HepG2 (cell line): ENCODE data around the gene ARTN. TPM values are rescaled to one million over a fixed set of nuclear protein-coding genes. Genes with fewer than 3 reads are reported as not detected.
A peak's percentile ranks its signal among the peaks of the same experiment; 100 is the strongest.

Experiments used
- BRD4 ChIP-seq: sonication (generic); formaldehyde crosslinking; IDR thresholded peaks from 2 replicates; pipeline ENCODE4 v1.4.0; 2020; ENCODE audit warnings: missing genetic modification reagents
- CBX2 ChIP-seq, 2 experiments: fragments of 200-600 bp in 1 of 2; sonication (generic); formaldehyde crosslinking in 1 of 2; IDR thresholded peaks; 2 replicates each; pipeline versions ENCODE4 v1.7.0 to v1.8.1; 2018 to 2022; ENCODE audit warnings: low read depth in 2 of 2, low read length in 1 of 2, mild to moderate bottlenecking in 1 of 2, missing genetic modification reagents in 1 of 2
- JUND ChIP-seq: sonication (generic); formaldehyde crosslinking; IDR thresholded peaks from 2 replicates; pipeline ENCODE4 v1.8.0; 2022; ENCODE audit warnings: mild to moderate bottlenecking, missing genetic modification reagents
- NKX3-1 ChIP-seq: sonication (generic); formaldehyde crosslinking; IDR thresholded peaks from 2 replicates; pipeline ENCODE4 v1.5.0; 2020; ENCODE audit warnings: missing genetic modification reagents
- PRMT3 ChIP-seq: sonication (generic); formaldehyde crosslinking; IDR thresholded peaks from 2 replicates; pipeline ENCODE4 v1.8.1; 2022; ENCODE audit warnings: low read depth, mild to moderate bottlenecking, moderate library complexity, missing genetic modification reagents, borderline replicate concordance
- RAD21 ChIP-seq: fragments of 450-650 bp; formaldehyde crosslinking; IDR thresholded peaks from 2 replicates; pipeline ENCODE4 v1.5.0; 2020; ENCODE audit warnings: mild to moderate bottlenecking
- RARA ChIP-seq: IDR thresholded peaks from 2 replicates; pipeline ENCODE4 v1.6.1; 2016; ENCODE audit warnings: missing genetic modification reagents, missing compliant biosample characterization
- THAP11 ChIP-seq: IDR thresholded peaks from 2 replicates; pipeline ENCODE4 v1.6.1; 2016; ENCODE audit warnings: missing biosample characterization, missing genetic modification reagents
- TSC22D2 ChIP-seq: sonication (generic); formaldehyde crosslinking; IDR thresholded peaks from 2 replicates; pipeline ENCODE4 v1.5.1; 2020; ENCODE audit warnings: missing genetic modification reagents, mild to moderate bottlenecking, borderline replicate concordance
- ZNF460 ChIP-seq: sonication (generic); formaldehyde crosslinking; IDR thresholded peaks from 2 replicates; pipeline ENCODE4 v1.5.1; 2020; ENCODE audit warnings: missing genetic modification reagents, mild to moderate bottlenecking, borderline replicate concordance
- ZNF496 ChIP-seq: sonication (generic); formaldehyde crosslinking; IDR thresholded peaks from 2 replicates; pipeline ENCODE4 v1.8.1; 2023; ENCODE audit warnings: mild to moderate bottlenecking, moderate library complexity, missing genetic modification reagents; ENCODE audit not compliant: insufficient replicate concordance
- ZNF558 ChIP-seq: sonication (generic); formaldehyde crosslinking; IDR thresholded peaks from 2 replicates; pipeline ENCODE4 v1.9.0; 2022; ENCODE audit warnings: mild to moderate bottlenecking, missing genetic modification reagents, borderline replicate concordance
- polyA plus RNA-seq, 8 experiments: library from polyadenylated mRNA; depleted of rRNA in 3 of 8; stranded (reverse) in 7 of 8; unstranded in 1 of 8; fragments of >200 nt; fragmentation: Illumina TruSeq in 4 of 8; extraction: Trizol in 4 of 8; gene quantifications; 2 replicates each; pipeline versions ENCODE4 v1.2.1 to v1.2.3, GENCODE V29; 2011 to 2016; ENCODE audit warnings: low read depth in 4 of 8, missing spikeins in 1 of 8, mixed read lengths in 1 of 8; ENCODE audit not compliant: insufficient read depth in 1 of 8
- total RNA-seq, 5 experiments: library from RNA; depleted of rRNA; stranded (reverse); fragments of >200 nt; fragmentation: Illumina TruSeq; extraction: Trizol; gene quantifications; 2 replicates each; pipeline ENCODE4 v1.2.3, GENCODE V29; 2016; ENCODE audit warnings: low read depth in 1 of 5
- TF ChIP-seq, protein P1 (sequence below): sonication (generic); formaldehyde crosslinking; IDR thresholded peaks from 2 replicates; pipeline ENCODE4 v1.4.0; 2020; ENCODE audit warnings: missing genetic modification reagents
- TF ChIP-seq, protein P2 (sequence below): IDR thresholded peaks from 2 replicates; pipeline ENCODE4 v1.6.1; 2018; ENCODE audit warnings: missing genetic modification reagents
- TF ChIP-seq, protein P3 (sequence below): sonication (generic); formaldehyde crosslinking; IDR thresholded peaks from 2 replicates; pipeline ENCODE4 v1.5.0; 2020; ENCODE audit warnings: mild to moderate bottlenecking, missing genetic modification reagents, borderline replicate concordance
- TF ChIP-seq, protein P4 (sequence below): IDR thresholded peaks from 2 replicates; pipeline ENCODE4 v1.6.1; 2016; ENCODE audit warnings: low read depth, borderline replicate concordance

ARTN gene
- total and polyA plus RNA-seq, 2 of the 13 experiments (the other 11 are each of a cell fraction or from before 2014, with no cell fraction given) = 0.11 to 0.62 TPM

DNA sequence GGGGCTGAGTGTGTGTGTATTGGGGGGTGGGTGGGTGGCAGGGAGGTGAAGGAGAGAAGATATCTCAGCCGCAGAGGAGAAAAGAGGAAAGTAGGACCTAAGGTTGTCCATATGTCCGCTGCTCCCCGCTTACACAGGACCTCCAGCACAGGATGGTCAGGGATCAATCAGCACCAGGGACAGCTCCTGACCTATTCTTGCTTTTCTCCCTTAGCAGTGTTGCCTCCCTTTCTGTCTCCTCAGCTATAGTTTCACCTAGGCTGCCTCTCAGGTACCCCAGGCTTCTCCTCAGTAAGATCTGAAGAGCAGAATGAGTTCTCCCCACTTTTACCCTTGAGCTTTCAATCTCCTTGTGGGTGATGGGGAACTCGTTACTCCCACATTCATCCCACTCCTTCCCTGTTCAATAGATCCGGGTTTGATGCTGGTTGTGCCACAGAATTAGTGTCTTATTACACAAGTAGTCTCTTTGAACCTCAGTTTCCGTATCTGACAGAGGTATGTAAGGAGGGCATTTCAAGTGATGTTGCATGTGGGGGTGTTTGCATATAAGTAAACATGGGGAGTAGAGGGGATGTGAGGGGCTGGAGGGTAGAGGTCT is 34.8 kb downstream of the ARTN start (continued):
- TF ChIP-seq THAP11 = peak; percentile 72
- TF ChIP-seq NKX3-1 (CRISPR knock-in tag) = 0 out of 2 replicates have a peak, but pooled peaks have one; percentile 41
- TF ChIP-seq RAD21 = no peak
- no peak for TF ChIP-seq BRD4 (CRISPR knock-in tag)
- TF ChIP-seq JUND (CRISPR knock-in tag) = no peak
- no peak for TF ChIP-seq ZNF460
- TF ChIP-seq PRMT3 (CRISPR knock-in tag) = no peak
- no peak for TF ChIP-seq ZNF558
- TF ChIP-seq TSC22D2 (CRISPR knock-in tag) = 0 out of 2 replicates have a peak, but pooled peaks have one; percentile 51
- TF ChIP-seq, protein P1, sequence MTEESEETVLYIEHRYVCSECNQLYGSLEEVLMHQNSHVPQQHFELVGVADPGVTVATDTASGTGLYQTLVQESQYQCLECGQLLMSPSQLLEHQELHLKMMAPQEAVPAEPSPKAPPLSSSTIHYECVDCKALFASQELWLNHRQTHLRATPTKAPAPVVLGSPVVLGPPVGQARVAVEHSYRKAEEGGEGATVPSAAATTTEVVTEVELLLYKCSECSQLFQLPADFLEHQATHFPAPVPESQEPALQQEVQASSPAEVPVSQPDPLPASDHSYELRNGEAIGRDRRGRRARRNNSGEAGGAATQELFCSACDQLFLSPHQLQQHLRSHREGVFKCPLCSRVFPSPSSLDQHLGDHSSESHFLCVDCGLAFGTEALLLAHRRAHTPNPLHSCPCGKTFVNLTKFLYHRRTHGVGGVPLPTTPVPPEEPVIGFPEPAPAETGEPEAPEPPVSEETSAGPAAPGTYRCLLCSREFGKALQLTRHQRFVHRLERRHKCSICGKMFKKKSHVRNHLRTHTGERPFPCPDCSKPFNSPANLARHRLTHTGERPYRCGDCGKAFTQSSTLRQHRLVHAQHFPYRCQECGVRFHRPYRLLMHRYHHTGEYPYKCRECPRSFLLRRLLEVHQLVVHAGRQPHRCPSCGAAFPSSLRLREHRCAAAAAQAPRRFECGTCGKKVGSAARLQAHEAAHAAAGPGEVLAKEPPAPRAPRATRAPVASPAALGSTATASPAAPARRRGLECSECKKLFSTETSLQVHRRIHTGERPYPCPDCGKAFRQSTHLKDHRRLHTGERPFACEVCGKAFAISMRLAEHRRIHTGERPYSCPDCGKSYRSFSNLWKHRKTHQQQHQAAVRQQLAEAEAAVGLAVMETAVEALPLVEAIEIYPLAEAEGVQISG (CRISPR knock-in tag) = no peak
- TF ChIP-seq RARA (CRISPR knock-in tag) = no peak
- TF ChIP-seq, protein P2, sequence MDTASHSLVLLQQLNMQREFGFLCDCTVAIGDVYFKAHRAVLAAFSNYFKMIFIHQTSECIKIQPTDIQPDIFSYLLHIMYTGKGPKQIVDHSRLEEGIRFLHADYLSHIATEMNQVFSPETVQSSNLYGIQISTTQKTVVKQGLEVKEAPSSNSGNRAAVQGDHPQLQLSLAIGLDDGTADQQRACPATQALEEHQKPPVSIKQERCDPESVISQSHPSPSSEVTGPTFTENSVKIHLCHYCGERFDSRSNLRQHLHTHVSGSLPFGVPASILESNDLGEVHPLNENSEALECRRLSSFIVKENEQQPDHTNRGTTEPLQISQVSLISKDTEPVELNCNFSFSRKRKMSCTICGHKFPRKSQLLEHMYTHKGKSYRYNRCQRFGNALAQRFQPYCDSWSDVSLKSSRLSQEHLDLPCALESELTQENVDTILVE = 0 out of 2 replicates have a peak, but pooled peaks have one; percentile 29
- no peak for TF ChIP-seq ZNF496 (CRISPR knock-in tag)
- TF ChIP-seq CBX2 (IDR thresholded peaks at IDR 0.05; ENCODE audit: low read depth, low read length) = no peak
- no peak for TF ChIP-seq CBX2 (CRISPR knock-in tag; IDR thresholded peaks at IDR 0.05; ENCODE audit: low read depth)
- TF ChIP-seq, protein P3, sequence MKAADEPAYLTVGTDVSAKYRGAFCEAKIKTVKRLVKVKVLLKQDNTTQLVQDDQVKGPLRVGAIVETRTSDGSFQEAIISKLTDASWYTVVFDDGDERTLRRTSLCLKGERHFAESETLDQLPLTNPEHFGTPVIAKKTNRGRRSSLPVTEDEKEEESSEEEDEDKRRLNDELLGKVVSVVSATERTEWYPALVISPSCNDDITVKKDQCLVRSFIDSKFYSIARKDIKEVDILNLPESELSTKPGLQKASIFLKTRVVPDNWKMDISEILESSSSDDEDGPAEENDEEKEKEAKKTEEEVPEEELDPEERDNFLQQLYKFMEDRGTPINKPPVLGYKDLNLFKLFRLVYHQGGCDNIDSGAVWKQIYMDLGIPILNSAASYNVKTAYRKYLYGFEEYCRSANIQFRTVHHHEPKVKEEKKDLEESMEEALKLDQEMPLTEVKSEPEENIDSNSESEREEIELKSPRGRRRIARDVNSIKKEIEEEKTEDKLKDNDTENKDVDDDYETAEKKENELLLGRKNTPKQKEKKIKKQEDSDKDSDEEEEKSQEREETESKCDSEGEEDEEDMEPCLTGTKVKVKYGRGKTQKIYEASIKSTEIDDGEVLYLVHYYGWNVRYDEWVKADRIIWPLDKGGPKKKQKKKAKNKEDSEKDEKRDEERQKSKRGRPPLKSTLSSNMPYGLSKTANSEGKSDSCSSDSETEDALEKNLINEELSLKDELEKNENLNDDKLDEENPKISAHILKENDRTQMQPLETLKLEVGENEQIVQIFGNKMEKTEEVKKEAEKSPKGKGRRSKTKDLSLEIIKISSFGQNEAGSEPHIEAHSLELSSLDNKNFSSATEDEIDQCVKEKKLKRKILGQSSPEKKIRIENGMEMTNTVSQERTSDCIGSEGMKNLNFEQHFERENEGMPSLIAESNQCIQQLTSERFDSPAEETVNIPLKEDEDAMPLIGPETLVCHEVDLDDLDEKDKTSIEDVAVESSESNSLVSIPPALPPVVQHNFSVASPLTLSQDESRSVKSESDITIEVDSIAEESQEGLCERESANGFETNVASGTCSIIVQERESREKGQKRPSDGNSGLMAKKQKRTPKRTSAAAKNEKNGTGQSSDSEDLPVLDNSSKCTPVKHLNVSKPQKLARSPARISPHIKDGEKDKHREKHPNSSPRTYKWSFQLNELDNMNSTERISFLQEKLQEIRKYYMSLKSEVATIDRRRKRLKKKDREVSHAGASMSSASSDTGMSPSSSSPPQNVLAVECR = no peak
- TF ChIP-seq, protein P4, sequence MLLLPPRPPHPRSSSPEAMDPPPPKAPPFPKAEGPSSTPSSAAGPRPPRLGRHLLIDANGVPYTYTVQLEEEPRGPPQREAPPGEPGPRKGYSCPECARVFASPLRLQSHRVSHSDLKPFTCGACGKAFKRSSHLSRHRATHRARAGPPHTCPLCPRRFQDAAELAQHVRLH (CRISPR knock-in tag) = 0 out of 2 replicates have a peak, but pooled peaks have one; percentile 34
